Mucosa of rectum (tissue), 2 donors: ENCODE results near the gene TXNDC12.

Experiments
- H3K27ac ChIP-seq, 2 donors: one replicate each; pipeline ENCODE4 v1.7.0; 2013; ENCODE audit warnings: inconsistent platforms in 2 of 2, low read depth in 2 of 2, low read length in 2 of 2
- H3K27me3 ChIP-seq, 2 donors: one replicate each; pipeline ENCODE4 v1.7.0; 2013; ENCODE audit warnings: low read length in 2 of 2; ENCODE audit not compliant: control insufficient read depth in 2 of 2, insufficient read depth in 2 of 2
- H3K36me3 ChIP-seq, 2 donors: one replicate each; pipeline ENCODE4 v1.7.0; 2013; ENCODE audit warnings: low read length in 2 of 2; ENCODE audit not compliant: control insufficient read depth in 2 of 2, insufficient read depth in 2 of 2
- H3K4me1 ChIP-seq, 2 donors: one replicate each; pipeline ENCODE4 v1.7.0; 2013; ENCODE audit warnings: low read length in 2 of 2, mild to moderate bottlenecking in 1 of 2; ENCODE audit not compliant: control insufficient read depth in 2 of 2, insufficient read depth in 2 of 2
- H3K4me3 ChIP-seq, 2 donors: one replicate each; pipeline ENCODE4 v1.7.0; 2013; ENCODE audit warnings: low read length in 2 of 2
- H3K9ac ChIP-seq, 2 donors: one replicate each; pipeline ENCODE4 v1.7.0; 2013; ENCODE audit warnings: low read length in 2 of 2, low read depth in 1 of 2, mild to moderate bottlenecking in 1 of 2
- H3K9me3 ChIP-seq, 2 donors: one replicate each; pipeline ENCODE4 v1.7.0; 2013; ENCODE audit warnings: low read length in 2 of 2; ENCODE audit not compliant: control insufficient read depth in 2 of 2
- donor health status: healthy.
- donor health status: Normal muscosa, but diverticular disease.

Gene TXNDC12

GRCh38 chr1:51976846-51977602 lies 78.0 kb downstream of the TXNDC12 start:
- Histone ChIP-seq H3K27me3 (no peaks in the 10 kb centered on the region), H3K4me3 (no peak overlapping the region), H3K27ac (no peak overlapping the region), H3K4me1 (no peaks in the 10 kb centered on the region), H3K9ac (no peak overlapping the region), H3K9me3 (no peaks in the 10 kb centered on the region), H3K36me3 (no peaks in the 10 kb centered on the region)

GRCh38 chr1:51973587-51974474 lies 81.2 kb downstream of the TXNDC12 start:
- Histone ChIP-seq H3K4me1 (no peaks in the 10 kb centered on the region), H3K27ac (no peak overlapping the region), H3K9me3 (no peaks in the 10 kb centered on the region), H3K9ac (no peak overlapping the region), H3K36me3 (no peaks in the 10 kb centered on the region), H3K4me3 (no peak overlapping the region), H3K27me3 (no peaks in the 10 kb centered on the region)
